ENCODE measurements around the gene ZNF621. TPM values are rescaled to one million over a fixed set of nuclear protein-coding genes. Genes with fewer than 3 reads are reported as not detected.
"Not testable (repeated sequence)": the region's sequence is repeated elsewhere in the genome, so short reads cannot be mapped to it uniquely, and the experiment has no call there.

The ZNF621 gene
- total RNA-seq, 1 experiment from 2014 or later, result 20.0 TPM

DNA sequence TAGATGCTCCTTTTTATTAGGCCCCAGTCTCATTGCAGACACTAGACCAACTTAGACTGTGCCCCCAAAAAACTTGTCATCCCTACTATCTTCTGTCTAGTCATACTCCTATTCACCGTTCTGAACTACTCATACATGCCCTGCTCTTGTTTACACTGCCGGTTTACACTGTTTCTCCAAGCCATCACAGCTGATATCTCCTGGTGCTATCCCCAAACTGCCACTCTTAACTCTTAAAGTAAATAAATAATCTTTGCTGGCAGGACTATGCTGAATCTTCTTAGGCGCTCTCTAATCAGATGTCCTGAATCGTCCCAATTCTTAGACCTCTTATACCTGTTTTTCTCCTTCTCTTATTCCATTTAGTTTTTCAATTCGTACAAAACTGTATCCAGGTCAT lies 40.9 kb downstream of the ZNF621 start:
- DNase-seq (ENCODE audit: low spot score); ATAC-seq; POLR2A ChIA-PET; H3K27ac Mint-ChIP-seq; H3K4me3 Mint-ChIP-seq; CTCF ChIA-PET: not testable (repeated sequence)
- Mint-ChIP-seq H3K36me3 (peaks cover 49% of the 10 kb centered on the region), H3K9me3 (peaks cover 70% of the 10 kb centered on the region), H3K4me1 (peaks cover 22% of the 10 kb centered on the region), H3K27me3 (ENCODE audit: low read depth) (peaks cover 13% of the 10 kb centered on the region)

DNA sequence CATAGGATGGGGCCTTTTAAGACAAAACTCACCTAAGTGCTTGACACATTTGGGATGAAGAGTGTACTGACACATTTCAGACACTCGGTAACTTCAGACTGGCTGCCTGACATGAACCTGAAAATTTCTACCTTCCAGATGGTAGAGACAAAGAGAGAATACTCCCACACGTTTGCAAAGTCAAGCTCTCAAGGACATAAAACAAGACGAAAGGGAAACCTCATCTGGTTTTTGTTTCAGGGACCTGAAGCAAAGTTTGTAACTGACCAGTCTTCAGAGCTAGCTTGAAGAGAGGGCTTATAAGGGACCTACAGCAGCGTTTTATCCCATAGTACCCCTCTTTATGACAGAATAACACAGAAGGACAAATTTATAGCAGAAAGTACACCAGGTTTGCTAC lies 41.9 kb downstream of the ZNF621 start:
- no peak for TF ChIP-seq CREB1 (CRISPR knock-in tag; IDR thresholded peaks at IDR 0.05)
- TF ChIP-seq GTF2I (CRISPR knock-in tag; conservative IDR thresholded peaks at IDR 0.05), result no peak
- no peak for TF ChIP-seq ZNF416 (CRISPR knock-in tag; IDR thresholded peaks at IDR 0.05)
- TF ChIP-seq MXD4 (CRISPR knock-in tag; IDR thresholded peaks at IDR 0.05; ENCODE audit: borderline replicate concordance), result no peak
- TF ChIP-seq TEAD4 (CRISPR knock-in tag; IDR thresholded peaks at IDR 0.05), result no peak
- TF ChIP-seq ZNF263 (CRISPR knock-in tag; IDR thresholded peaks at IDR 0.05; ENCODE audit: low read depth), result no peak
- TF ChIP-seq NR3C1 (CRISPR knock-in tag; conservative IDR thresholded peaks at IDR 0.05; ENCODE audit: low read depth), result no peak
- TF ChIP-seq FOXJ3 (CRISPR knock-in tag; IDR thresholded peaks at IDR 0.05; ENCODE audit: borderline replicate concordance), result no peak
- TF ChIP-seq FOXK1 (CRISPR knock-in tag; IDR thresholded peaks at IDR 0.05), result no peak
- TF ChIP-seq ZNF138 (CRISPR knock-in tag; conservative IDR thresholded peaks at IDR 0.05), result no peak
- H3K27ac Mint-ChIP-seq, result peak overlapping the region; percentile 37; the same call in 1 of the 2 replicates
- H3K4me1 Mint-ChIP-seq, result peaks cover 23% of the 10 kb centered on the region
- H3K27me3 Mint-ChIP-seq (ENCODE audit: low read depth), result peaks cover 8% of the 10 kb centered on the region
- H3K4me3 Mint-ChIP-seq, result no peak overlapping the region
- ChIA-PET CTCF (no interaction called here), POLR2A (no interaction called here)
- DNase-seq (ENCODE audit: low spot score) (no peak), ATAC-seq (no peak)
- H3K36me3 Mint-ChIP-seq, result peaks cover 39% of the 10 kb centered on the region
- peaks cover 60% of the 10 kb centered on the region for H3K9me3 Mint-ChIP-seq

DNA sequence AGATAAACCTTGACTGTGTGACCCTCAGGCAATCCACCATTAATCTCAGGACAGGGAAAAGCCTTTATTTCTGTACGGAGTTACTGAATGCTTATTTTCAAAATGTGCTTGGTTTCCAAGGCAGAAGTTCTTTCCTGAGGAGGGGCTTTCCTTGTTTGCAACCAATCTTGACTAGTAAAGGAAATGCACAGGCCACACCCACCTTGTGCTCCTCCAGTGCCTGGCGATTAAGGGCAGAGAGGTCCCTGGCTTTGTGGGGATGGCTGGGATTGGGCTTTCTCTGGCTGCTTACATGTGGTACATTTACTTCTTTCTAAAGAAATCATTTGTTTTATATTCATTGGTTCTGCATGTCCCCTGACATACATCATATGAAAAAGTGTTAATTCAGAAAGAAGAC lies 47.8 kb downstream of the ZNF621 start:
- peak; percentile 75 for ATAC-seq
- Mint-ChIP-seq H3K4me1 (peaks cover 24% of the 10 kb centered on the region), H3K27me3 (ENCODE audit: low read depth) (no peaks in the 10 kb centered on the region), H3K27ac (no peak overlapping the region), H3K36me3 (peaks cover 12% of the 10 kb centered on the region), H3K9me3 (peaks cover 27% of the 10 kb centered on the region), H3K4me3 (no peak overlapping the region)
- no peak for DNase-seq (ENCODE audit: low spot score)
- TF ChIP-seq AR (CRISPR knock-in tag; IDR thresholded peaks at IDR 0.05) (no peak), ZNF671 (CRISPR knock-in tag; IDR thresholded peaks at IDR 0.05) (no peak), SOX15 (CRISPR knock-in tag; IDR thresholded peaks at IDR 0.05) (no peak), GABPB1 (CRISPR knock-in tag; IDR thresholded peaks at IDR 0.05) (no peak), RELA (CRISPR knock-in tag; IDR thresholded peaks at IDR 0.05; ENCODE audit: borderline replicate concordance) (no peak), ZBTB21 (CRISPR knock-in tag; IDR thresholded peaks at IDR 0.05; ENCODE audit: borderline replicate concordance) (no peak), OVOL2 (CRISPR knock-in tag; IDR thresholded peaks at IDR 0.05; ENCODE audit: borderline replicate concordance) (no peak), ZNF396 (CRISPR knock-in tag; IDR thresholded peaks at IDR 0.05; ENCODE audit: borderline replicate concordance) (no peak), NFE2L1 (CRISPR knock-in tag; IDR thresholded peaks at IDR 0.05) (no peak), TP53 (CRISPR knock-in tag; IDR thresholded peaks at IDR 0.05) (no peak), NR1H2 (CRISPR knock-in tag; IDR thresholded peaks at IDR 0.05) (no peak), ZNF219 (CRISPR knock-in tag; IDR thresholded peaks at IDR 0.05; ENCODE audit: borderline replicate concordance) (no peak), EMX1 (CRISPR knock-in tag; IDR thresholded peaks at IDR 0.05) (no peak), MXD4 (CRISPR knock-in tag; IDR thresholded peaks at IDR 0.05; ENCODE audit: borderline replicate concordance) (no peak), FOXK1 (CRISPR knock-in tag; IDR thresholded peaks at IDR 0.05) (no peak), E2F1 (CRISPR knock-in tag; IDR thresholded peaks at IDR 0.05) (no peak)
- TF ChIP-seq, protein P1, sequence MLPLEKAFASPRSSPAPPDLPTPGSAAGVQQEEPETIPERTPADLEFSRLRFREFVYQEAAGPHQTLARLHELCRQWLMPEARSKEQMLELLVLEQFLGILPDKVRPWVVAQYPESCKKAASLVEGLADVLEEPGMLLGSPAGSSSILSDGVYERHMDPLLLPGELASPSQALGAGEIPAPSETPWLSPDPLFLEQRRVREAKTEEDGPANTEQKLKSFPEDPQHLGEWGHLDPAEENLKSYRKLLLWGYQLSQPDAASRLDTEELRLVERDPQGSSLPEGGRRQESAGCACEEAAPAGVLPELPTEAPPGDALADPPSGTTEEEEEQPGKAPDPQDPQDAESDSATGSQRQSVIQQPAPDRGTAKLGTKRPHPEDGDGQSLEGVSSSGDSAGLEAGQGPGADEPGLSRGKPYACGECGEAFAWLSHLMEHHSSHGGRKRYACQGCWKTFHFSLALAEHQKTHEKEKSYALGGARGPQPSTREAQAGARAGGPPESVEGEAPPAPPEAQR (CRISPR knock-in tag; IDR thresholded peaks at IDR 0.05), result no peak
- TF ChIP-seq, protein P2, sequence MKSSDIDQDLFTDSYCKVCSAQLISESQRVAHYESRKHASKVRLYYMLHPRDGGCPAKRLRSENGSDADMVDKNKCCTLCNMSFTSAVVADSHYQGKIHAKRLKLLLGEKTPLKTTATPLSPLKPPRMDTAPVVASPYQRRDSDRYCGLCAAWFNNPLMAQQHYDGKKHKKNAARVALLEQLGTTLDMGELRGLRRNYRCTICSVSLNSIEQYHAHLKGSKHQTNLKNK (CRISPR knock-in tag; IDR thresholded peaks at IDR 0.05), result no peak
- POLR2A ChIA-PET, result no interaction called here
- CTCF ChIA-PET, result no interaction called here
